Measurements from ENCODE around the gene TAF4.
"Not testable (repeated sequence)": the region's sequence is repeated elsewhere in the genome, so short reads cannot be mapped to it uniquely, and the experiment has no call there.

Gene TAF4

DNA sequence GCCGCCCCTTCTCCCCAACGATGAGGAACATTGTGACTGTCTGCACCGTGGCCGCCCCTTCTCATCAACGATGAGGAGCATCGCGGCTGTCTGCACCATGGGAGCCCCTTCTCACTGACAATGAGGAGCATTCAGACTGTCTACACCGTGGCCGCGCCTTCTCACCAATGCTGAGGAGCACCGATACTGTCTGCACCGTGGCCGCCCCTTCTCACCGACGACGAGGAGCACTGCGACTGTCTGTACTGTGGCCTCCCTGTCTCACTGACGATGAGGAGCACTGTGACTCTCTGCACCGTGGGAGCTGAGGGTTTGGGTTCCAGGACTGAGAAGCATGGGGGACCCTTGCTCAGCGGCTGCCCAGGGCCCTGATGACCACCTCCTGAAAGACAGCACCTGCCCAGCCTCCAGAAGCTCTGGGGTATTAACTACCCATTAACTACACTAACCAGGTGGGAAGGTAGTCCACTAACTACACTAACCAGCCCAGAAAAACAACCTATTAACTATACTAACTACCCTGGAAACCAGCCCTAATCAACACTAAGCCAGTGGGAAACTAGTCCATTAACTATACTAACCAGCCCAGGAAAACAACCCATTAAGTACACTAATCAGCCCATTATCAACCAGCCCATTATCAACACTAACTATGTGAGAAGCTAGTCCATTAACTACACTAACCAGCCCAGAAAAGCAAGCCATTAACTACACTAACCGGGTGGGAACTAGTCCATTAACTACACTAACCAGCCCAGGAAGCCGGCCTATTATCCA is 116.9 kb downstream of the TAF4 start:
- DNase-seq (ENCODE audit: low read depth) = no peak
- TF ChIP-seq, protein P1, sequence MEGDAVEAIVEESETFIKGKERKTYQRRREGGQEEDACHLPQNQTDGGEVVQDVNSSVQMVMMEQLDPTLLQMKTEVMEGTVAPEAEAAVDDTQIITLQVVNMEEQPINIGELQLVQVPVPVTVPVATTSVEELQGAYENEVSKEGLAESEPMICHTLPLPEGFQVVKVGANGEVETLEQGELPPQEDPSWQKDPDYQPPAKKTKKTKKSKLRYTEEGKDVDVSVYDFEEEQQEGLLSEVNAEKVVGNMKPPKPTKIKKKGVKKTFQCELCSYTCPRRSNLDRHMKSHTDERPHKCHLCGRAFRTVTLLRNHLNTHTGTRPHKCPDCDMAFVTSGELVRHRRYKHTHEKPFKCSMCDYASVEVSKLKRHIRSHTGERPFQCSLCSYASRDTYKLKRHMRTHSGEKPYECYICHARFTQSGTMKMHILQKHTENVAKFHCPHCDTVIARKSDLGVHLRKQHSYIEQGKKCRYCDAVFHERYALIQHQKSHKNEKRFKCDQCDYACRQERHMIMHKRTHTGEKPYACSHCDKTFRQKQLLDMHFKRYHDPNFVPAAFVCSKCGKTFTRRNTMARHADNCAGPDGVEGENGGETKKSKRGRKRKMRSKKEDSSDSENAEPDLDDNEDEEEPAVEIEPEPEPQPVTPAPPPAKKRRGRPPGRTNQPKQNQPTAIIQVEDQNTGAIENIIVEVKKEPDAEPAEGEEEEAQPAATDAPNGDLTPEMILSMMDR (conservative IDR thresholded peaks at IDR 0.05; ENCODE audit: control insufficient read depth, insufficient read depth, low read depth, low read length) = no peak
- H3K4me3 ChIP-seq (ENCODE audit: control insufficient read depth, low read depth, low read length) = no peak overlapping the region

DNA sequence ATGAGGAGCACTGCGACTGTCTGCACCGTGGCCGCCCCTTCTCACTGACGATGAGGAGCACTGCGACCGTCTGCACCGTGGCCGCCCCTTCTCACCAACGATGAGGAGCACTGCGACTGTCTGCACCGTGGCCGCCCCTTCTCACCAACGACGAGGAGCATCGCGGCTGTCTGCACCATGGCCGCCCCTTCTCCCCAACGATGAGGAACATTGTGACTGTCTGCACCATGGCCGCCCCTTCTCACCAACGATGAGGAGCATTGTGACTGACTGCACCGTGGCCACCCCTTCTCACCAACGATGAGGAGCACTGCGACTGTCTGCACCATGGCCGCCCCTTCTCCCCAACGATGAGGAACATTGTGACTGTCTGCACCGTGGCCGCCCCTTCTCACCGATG is 117.6 kb downstream of the TAF4 start:
- DNase-seq (ENCODE audit: low read depth); H3K4me3 ChIP-seq (ENCODE audit: control insufficient read depth, low read depth, low read length): not testable (repeated sequence)

DNA sequence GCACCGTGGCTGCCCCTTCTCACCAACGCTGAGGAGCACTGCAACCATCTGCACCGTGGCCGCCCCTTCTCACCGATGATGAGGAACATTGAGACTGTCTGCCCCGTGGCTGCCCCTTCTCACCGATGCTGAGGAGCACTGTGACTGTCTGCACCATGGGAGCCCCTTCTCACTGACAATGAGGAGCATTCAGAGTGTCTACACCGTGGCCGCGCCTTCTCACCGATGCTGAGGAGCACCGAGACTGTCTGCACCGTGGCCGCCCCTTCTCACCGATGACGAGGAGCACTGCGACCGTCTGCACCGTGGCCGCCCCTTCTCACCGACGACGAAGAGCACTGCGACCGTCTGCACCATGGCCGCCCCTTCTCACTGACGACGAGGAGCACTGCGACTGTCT is 120.2 kb downstream of the TAF4 start:
- DNase-seq (ENCODE audit: low read depth); H3K4me3 ChIP-seq (ENCODE audit: control insufficient read depth, low read depth, low read length): not testable (repeated sequence)

DNA sequence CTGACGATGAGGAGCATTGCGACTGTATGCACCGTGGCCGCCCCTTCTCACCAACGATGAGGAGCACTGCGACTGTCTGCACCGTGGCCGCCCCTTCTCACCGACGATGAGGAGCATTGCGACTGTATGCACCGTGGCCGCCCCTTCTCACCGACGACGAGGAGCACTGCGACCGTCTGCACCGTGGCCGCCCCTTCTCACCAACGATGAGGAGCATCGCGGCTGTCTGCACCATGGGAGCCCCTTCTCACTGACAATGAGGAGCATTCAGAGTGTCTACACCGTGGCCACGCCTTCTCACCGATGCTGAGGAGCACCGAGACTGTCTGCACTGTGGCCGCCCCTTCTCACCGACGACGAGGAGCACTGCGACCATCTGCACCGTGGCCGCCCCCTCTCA is 120.7 kb downstream of the TAF4 start:
- H3K4me3 ChIP-seq (ENCODE audit: control insufficient read depth, low read depth, low read length); DNase-seq (ENCODE audit: low read depth): not testable (repeated sequence)

DNA sequence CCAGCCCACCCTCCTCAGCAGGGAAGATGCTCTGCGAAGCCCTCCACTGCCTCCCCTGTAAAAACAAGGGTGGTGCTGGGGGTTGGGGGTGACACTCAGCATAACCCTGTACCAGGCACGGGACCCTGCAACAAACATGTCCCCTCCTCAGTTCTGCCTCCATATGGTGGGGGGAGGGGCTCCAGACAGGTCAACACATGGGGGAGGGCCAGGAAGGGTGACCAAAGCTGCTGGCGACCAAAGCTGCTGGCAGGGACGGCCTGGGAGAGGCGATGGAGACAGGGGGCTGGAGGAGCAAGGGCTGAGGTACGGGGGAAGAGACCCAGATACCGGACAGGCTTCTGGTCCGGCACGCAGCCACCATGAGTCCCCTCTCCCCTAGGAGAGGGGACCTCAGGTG is 123.2 kb downstream of the TAF4 start:
- TF ChIP-seq, protein P1 (conservative IDR thresholded peaks at IDR 0.05; ENCODE audit: control insufficient read depth, insufficient read depth, low read depth, low read length) = no peak
- no peak overlapping the region for H3K4me3 ChIP-seq (ENCODE audit: control insufficient read depth, low read depth, low read length)
- no peak for DNase-seq (ENCODE audit: low read depth)

DNA sequence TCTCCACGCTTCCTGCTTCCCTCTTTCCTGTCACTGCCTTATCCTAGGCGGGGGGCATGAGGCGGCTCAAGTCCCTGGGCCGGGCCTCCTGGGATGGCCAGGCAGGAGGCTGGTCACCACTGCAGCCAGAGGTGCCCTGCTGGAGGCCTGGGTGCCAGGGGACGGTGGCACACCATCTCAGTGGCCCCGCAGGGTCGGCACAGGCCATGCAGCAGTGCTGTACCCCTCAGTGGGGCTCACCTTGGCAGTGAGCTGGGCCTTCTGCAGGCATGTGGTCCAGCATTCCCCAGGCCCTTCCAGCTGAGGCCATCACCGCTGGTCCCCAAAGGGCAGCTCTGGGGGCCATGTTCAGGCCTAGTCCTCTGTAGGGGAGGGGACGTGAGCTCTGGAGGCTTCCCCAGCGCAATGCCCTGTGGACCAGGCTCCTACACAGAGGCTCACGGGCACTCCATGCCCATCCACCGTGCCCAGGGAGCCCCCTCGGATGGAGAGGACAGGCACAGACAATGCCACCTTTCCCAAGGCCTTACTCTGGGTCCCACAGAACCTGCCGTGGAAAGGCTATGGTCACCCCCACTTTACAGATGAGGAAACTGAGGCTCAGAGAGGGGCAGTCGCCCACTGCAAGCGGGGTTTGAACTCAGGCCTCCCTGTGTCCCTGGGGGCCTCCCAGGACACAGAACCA is 123.8 kb downstream of the TAF4 start:
- H3K4me3 ChIP-seq (ENCODE audit: control insufficient read depth, low read depth, low read length) = no peak overlapping the region
- TF ChIP-seq, protein P1 (conservative IDR thresholded peaks at IDR 0.05; ENCODE audit: control insufficient read depth, insufficient read depth, low read depth, low read length) = no peak
- no peak for DNase-seq (ENCODE audit: low read depth)

DNA sequence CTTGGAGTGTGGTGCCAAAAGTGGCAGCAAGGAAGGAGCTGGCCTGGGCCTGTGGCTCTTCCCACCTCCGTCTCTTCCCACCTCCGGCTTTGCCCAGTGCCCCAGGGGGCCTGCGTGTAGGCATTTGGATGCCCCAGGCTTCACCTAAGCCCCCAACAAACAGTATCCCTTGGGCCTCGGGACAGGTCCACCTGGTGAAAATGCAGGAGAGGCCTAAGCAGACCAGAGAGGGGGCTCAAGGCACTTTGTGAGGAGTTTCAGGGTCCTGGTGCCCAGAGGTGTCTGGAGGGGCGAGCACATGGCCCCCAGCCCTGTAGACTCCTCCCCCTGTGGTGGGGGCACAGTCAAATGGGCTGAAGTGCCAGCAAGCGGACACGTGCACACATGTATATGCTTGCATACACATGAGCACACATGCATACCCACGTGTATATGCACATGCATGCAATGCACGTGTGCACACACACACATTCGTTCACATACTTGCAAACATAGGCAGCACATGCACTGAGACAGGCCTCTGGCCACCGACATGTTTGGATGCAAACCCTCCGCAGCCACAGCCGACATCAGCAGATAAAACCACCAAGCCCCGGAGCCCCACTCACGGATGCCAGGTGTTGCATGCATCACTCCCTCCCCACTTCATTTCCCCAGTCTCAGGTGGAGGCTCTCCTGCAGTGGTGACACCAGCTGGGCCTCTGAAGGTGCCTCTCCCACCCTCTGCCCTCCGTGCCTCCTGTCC is 124.5 kb downstream of the TAF4 start:
- H3K4me3 ChIP-seq (ENCODE audit: control insufficient read depth, low read depth, low read length) = no peak overlapping the region
- TF ChIP-seq, protein P1 (conservative IDR thresholded peaks at IDR 0.05; ENCODE audit: control insufficient read depth, insufficient read depth, low read depth, low read length) = no peak
- DNase-seq (ENCODE audit: low read depth) = no peak

DNA sequence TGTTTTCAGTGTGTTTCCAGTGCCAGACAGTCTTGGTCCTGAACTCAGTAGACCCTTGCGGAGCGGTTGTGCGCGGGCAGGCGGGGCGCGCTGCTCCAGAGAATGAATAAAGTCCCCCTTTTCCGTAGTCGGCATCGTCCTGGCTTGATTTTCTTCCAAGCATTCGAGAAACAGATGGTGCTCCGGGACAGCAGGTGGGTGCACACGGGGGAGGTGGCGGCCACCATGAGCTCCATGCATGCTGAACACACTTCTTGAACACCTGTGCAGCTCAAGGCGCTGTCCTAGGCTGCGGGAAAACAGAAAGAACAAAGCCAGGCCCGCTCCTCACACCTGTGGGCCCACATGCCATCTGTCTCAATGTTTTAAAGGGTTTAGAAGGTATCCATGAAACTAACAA is 125.2 kb downstream of the TAF4 start:
- no peak for DNase-seq (ENCODE audit: low read depth)
- TF ChIP-seq, protein P1 (conservative IDR thresholded peaks at IDR 0.05; ENCODE audit: control insufficient read depth, insufficient read depth, low read depth, low read length) = no peak

More for the DNA sequence above, 125.2 kb downstream of the TAF4 start:
- no peak overlapping the region for H3K4me3 ChIP-seq (ENCODE audit: control insufficient read depth, low read depth, low read length)

Measured in fibroblast of mammary gland (primary cell).